GM12878 (cell line): Measurements from ENCODE around the gene MORC4. TPM values are rescaled to one million over a fixed set of nuclear protein-coding genes. Genes with fewer than 3 reads are reported as not detected.

Source experiments
- ATAC-seq: fragments of 200-7000 bp; cut with Tn5 transposase; 3 replicates; pipeline ENCODE4 v1.9.1; 2020; ENCODE audit warnings: mild to moderate bottlenecking, moderate library complexity
- BruUV-seq: library from RNA; stranded (reverse); fragments of 400-500 nt; replicated peaks from 2 replicates; lab custom pipeline; 2021; lab: Mats Ljungman, UMichigan
- CTCF ChIA-PET: fragments of 300-600 bp; sonication (Branson Sonifier 250); formaldehyde crosslinking; extraction: SDS; loops from one replicate; lab custom pipeline; 2021; ENCODE audit warnings: inconsistent platforms; lab: Yijun Ruan, JAX
- POLR2A ChIA-PET: fragments of 350-600 bp; formaldehyde crosslinking; extraction: SDS; loops from one replicate; lab custom pipeline; 2021; ENCODE audit warnings: inconsistent platforms; lab: Charles Lee
- RAD21 ChIA-PET: fragments of 300-600 bp; sonication (Branson Sonifier 250); formaldehyde crosslinking; loops from one replicate; lab custom pipeline; 2023; ENCODE audit warnings: antibody characterized with exemption; ENCODE audit not compliant: unreplicated experiment; lab: Charles Lee
- SMC1A ChIA-PET: fragments of 300-600 bp; sonication (Branson Sonifier 250); formaldehyde crosslinking; loops from one replicate; lab custom pipeline; 2023; ENCODE audit not compliant: unreplicated experiment, uncharacterized antibody; lab: Charles Lee
- DNase-seq: peaks from one replicate; pipeline ENCODE4 v3.0.0-alpha.2; 2011; ENCODE audit warnings: low read depth, low spot score
- FAIRE-seq: peaks from 3 replicates; lab custom pipeline; 2011; peaks lifted over from hg19 to GRCh38; lab: Jason Lieb, UNC
- H2AFZ ChIP-seq: 2 replicates; pipeline ENCODE4 v1.6.0; 2011; ENCODE audit warnings: low read depth, low read length, control low read depth; ENCODE audit not compliant: control insufficient read depth
- H3K27ac ChIP-seq: 2 replicates; pipeline ENCODE4 v1.5.1; 2011; ENCODE audit warnings: control low read depth; ENCODE audit not compliant: control insufficient read depth, insufficient read depth
- H3K27me3 ChIP-seq, 2 experiments: replicated peaks in 1 of 2; 2 replicates each; pipeline versions ENCODE4 v1.6.0 to v1.6.1; 2011; ENCODE audit warnings: low read length in 1 of 2; ENCODE audit not compliant: control insufficient read depth in 2 of 2, insufficient read depth in 2 of 2
- H3K36me3 ChIP-seq, 2 experiments: 2 replicates each; pipeline ENCODE4 v1.5.1; 2011; ENCODE audit warnings: low read length in 1 of 2; ENCODE audit not compliant: control insufficient read depth in 2 of 2, insufficient read depth in 2 of 2
- H3K4me1 ChIP-seq: 2 replicates; pipeline ENCODE4 v1.6.1; 2011; ENCODE audit warnings: mild to moderate bottlenecking, low read length, moderate library complexity, mixed read lengths; ENCODE audit not compliant: control insufficient read depth, insufficient read depth
- H3K4me2 ChIP-seq: 2 replicates; pipeline ENCODE4 v1.6.0; 2011; ENCODE audit warnings: control low read depth; ENCODE audit not compliant: control insufficient read depth, insufficient read depth
- H3K4me3 ChIP-seq: fragments of 200-600 bp; sonication (generic); 2 replicates; pipeline ENCODE4 v1.5.1; 2016
- H3K79me2 ChIP-seq: 2 replicates; pipeline ENCODE4 v1.6.0; 2011; ENCODE audit warnings: low read length; ENCODE audit not compliant: control insufficient read depth, insufficient read depth
- H3K9ac ChIP-seq: 2 replicates; pipeline ENCODE4 v1.8.0; 2011; ENCODE audit warnings: low read length, control low read depth, mixed read lengths; ENCODE audit not compliant: control insufficient read depth, insufficient read depth
- H3K9me3 ChIP-seq: replicated peaks from 3 replicates; pipeline ENCODE4 v1.5.1; 2011; ENCODE audit warnings: mild to moderate bottlenecking, low read length; ENCODE audit not compliant: control insufficient read depth, insufficient read depth
- H4K20me1 ChIP-seq: 2 replicates; pipeline ENCODE4 v1.6.0; 2011; ENCODE audit not compliant: control insufficient read depth, insufficient read depth
- CEBPB ChIP-seq, 2 experiments: fragments of 150-350 bp in 1 of 2; IDR thresholded peaks; 2 replicates each; pipeline ENCODE4 v1.6.1; 2012 to 2014; ENCODE audit warnings: low read depth in 2 of 2, low read length in 2 of 2, borderline replicate concordance in 1 of 2, inconsistent platforms in 1 of 2
- CHD1 ChIP-seq: IDR thresholded peaks from 2 replicates; pipeline ENCODE4 v1.6.1; 2012; ENCODE audit warnings: low read depth, low read length, improper control_type of control experiment
- EP300 ChIP-seq, 2 experiments: fragments of 150-350 bp in 1 of 2; IDR thresholded peaks; 2 replicates each; pipeline ENCODE4 v1.6.1; 2011 to 2012; ENCODE audit warnings: low read depth in 2 of 2, low read length in 2 of 2, borderline replicate concordance in 1 of 2, improper control_type of control experiment in 1 of 2, inconsistent platforms in 1 of 2; ENCODE audit not compliant: control insufficient read depth in 1 of 2
- JUNB ChIP-seq: IDR thresholded peaks from 2 replicates; pipeline ENCODE4 v1.6.1; 2016; ENCODE audit warnings: antibody characterized with exemption, mild to moderate bottlenecking
- JUND ChIP-seq: IDR thresholded peaks from 2 replicates; pipeline ENCODE4 v1.6.1; 2012; ENCODE audit warnings: low read depth, mild to moderate bottlenecking, low read length, improper control_type of control experiment, moderate library complexity
- LARP7 ChIP-seq: fragments of 450-650 bp; IDR thresholded peaks from 2 replicates; pipeline ENCODE4 v1.6.1; 2017; ENCODE audit warnings: mild to moderate bottlenecking
- MEF2A ChIP-seq: IDR thresholded peaks from 2 replicates; pipeline ENCODE4 v1.6.1; 2011; ENCODE audit warnings: low read depth, mild to moderate bottlenecking, low read length, moderate library complexity; ENCODE audit not compliant: insufficient read depth
- POU2F2 ChIP-seq: IDR thresholded peaks from 3 replicates; pipeline ENCODE4 v1.6.1; 2011; ENCODE audit warnings: low read depth, mild to moderate bottlenecking, low read length, borderline replicate concordance
- SMC3 ChIP-seq: IDR thresholded peaks from 2 replicates; pipeline ENCODE4 v1.6.1; 2011; ENCODE audit warnings: low read length, improper control_type of control experiment, borderline replicate concordance
- SP1 ChIP-seq: IDR thresholded peaks from one replicate; pipeline ENCODE4 v1.6.1; 2011; ENCODE audit warnings: low read depth, low read length
- SRF ChIP-seq, 2 experiments: IDR thresholded peaks; 2 replicates each; pipeline ENCODE4 v1.6.1; 2011; ENCODE audit warnings: low read depth in 2 of 2, low read length in 2 of 2, mild to moderate bottlenecking in 1 of 2, moderate library complexity in 1 of 2
- STAT3 ChIP-seq: IDR thresholded peaks from 2 replicates; pipeline ENCODE4 v1.6.1; 2011; ENCODE audit warnings: low read depth, low read length, improper control_type of control experiment
- TAF1 ChIP-seq: IDR thresholded peaks from 2 replicates; pipeline ENCODE4 v1.6.1; 2011; ENCODE audit warnings: mild to moderate bottlenecking, low read depth, low read length, borderline replicate concordance
- ZNF622 ChIP-seq: fragments of 450-650 bp; IDR thresholded peaks from 2 replicates; pipeline ENCODE4 v1.6.1; 2017; ENCODE audit warnings: mild to moderate bottlenecking, inconsistent platforms
- ZSCAN29 ChIP-seq: fragments of 450-650 bp; IDR thresholded peaks from 2 replicates; pipeline ENCODE4 v1.6.1; 2017; ENCODE audit warnings: mild to moderate bottlenecking, moderate library complexity
- WGBS: methylation state at CpG from one replicate; pipeline ENCODE4 v1.1.6; 2016; ENCODE audit warnings: low lambda C conversion rate; ENCODE audit not compliant: insufficient replicate concordance, insufficient coverage; ENCODE audit errors: missing lambda C conversion rate; 5-methylcytosine and 5-hydroxymethylcytosine counted together
- in situ Hi-C: fragments of 300-500 bp; cut with MboI; formaldehyde crosslinking; loops from 9 replicates; pipeline ENCODE4 v1.14.3; 2018; ENCODE audit warnings: mixed read lengths
- intact Hi-C: fragments of 100-400 bp; cut with micrococcal nuclease; formaldehyde crosslinking; loops from one replicate; pipeline ENCODE4 v1.14.2; 2022; ENCODE audit not compliant: unreplicated experiment
- polyA plus RNA-seq, 11 experiments: library from polyadenylated mRNA; depleted of rRNA in 4 of 11; unstranded in 6 of 11; stranded (reverse) in 5 of 11; fragments of >200 nt; fragmentation: Nextera tagmentation in 4 of 11; fragmentation: Illumina TruSeq in 1 of 11; extraction: Ambion mirVana in 4 of 11; extraction: Trizol in 1 of 11; gene quantifications; 1 replicate in 1 of 11; 2 replicates in 10 of 11; pipeline versions ENCODE4 v1.2.1 to v1.2.3, GENCODE V29; 2011 to 2016; ENCODE audit warnings: inconsistent platforms in 2 of 11, missing spikeins in 2 of 11, low read depth in 1 of 11
- total RNA-seq, 4 experiments: library from RNA; depleted of rRNA in 3 of 4; stranded (reverse); fragments of >200 nt in 3 of 4; fragmentation: Illumina TruSeq in 1 of 4; extraction: Trizol in 1 of 4; gene quantifications; 2 replicates each; pipeline versions ENCODE4 v1.2.1 to v1.2.3, GENCODE V29; 2013 to 2021
- TF ChIP-seq, protein P1 (sequence below): fragments of 450-650 bp; IDR thresholded peaks from 2 replicates; pipeline ENCODE4 v1.6.1; 2018; ENCODE audit warnings: mild to moderate bottlenecking, low read depth, moderate library complexity; ENCODE audit not compliant: partially characterized antibody

The MORC4 gene
- total and polyA plus RNA-seq, 10 of the 15 experiments (the other 5 are each of a cell fraction or from before 2014, with no cell fraction given), result 0.03 to 0.65 (median 0.26) TPM

DNA sequence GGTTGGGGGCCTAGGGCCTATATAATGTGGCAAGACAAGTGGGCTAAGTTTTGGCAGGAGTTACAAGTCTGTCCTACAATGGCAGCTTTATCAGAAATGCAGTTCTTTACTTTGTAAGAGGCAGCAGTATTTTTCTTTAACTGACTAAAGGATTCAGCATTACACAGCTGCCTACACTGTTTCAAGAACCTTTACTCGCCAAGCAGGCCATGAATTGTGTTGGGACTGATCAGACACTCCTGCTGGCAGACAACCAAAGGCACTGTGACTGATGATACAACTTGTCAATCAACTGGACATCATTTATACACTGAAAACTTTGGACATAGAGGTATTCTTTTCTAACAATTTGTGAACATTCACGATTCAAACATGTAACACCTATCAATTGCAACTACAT lies 4.3 kb downstream of the MORC4 start:
- POLR2A ChIA-PET, result no interaction called here
- intact Hi-C loops, result no loop called here
- RAD21 ChIA-PET, result no interaction called here
- Histone ChIP-seq H4K20me1 (no peaks in the 10 kb centered on the region), H2AFZ (no peak overlapping the region), H3K27ac (no peak overlapping the region), H3K9ac (no peak overlapping the region), H3K4me2 (no peak overlapping the region), H3K4me1 (no peaks in the 10 kb centered on the region), H3K36me3 (no peaks in the 10 kb centered on the region), H3K9me3 (no peaks in the 10 kb centered on the region; the same call in 2 of the 3 replicates), H3K79me2 (no peaks in the 10 kb centered on the region), H3K27me3 (no peaks in the 10 kb centered on the region), H3K4me3 (no peak overlapping the region)
- BruUV-seq, result no TSS peak
- no peak for FAIRE-seq
- SMC1A ChIA-PET, result interaction anchor here (0.6 kb wide), 2 partner anchors 10 to 545 kb away, joined by 3 read pairs; no protein-coding TSS in a partner anchor
- in situ Hi-C loops, result no loop called here
- DNase-seq, result no peak
- TF ChIP-seq TAF1, result no peak
- no peak for TF ChIP-seq SMC3
- no peak for TF ChIP-seq POU2F2
- no peak for TF ChIP-seq ZNF622
- no peak for TF ChIP-seq ZSCAN29
- no peak for TF ChIP-seq JUND
- TF ChIP-seq, protein P1, sequence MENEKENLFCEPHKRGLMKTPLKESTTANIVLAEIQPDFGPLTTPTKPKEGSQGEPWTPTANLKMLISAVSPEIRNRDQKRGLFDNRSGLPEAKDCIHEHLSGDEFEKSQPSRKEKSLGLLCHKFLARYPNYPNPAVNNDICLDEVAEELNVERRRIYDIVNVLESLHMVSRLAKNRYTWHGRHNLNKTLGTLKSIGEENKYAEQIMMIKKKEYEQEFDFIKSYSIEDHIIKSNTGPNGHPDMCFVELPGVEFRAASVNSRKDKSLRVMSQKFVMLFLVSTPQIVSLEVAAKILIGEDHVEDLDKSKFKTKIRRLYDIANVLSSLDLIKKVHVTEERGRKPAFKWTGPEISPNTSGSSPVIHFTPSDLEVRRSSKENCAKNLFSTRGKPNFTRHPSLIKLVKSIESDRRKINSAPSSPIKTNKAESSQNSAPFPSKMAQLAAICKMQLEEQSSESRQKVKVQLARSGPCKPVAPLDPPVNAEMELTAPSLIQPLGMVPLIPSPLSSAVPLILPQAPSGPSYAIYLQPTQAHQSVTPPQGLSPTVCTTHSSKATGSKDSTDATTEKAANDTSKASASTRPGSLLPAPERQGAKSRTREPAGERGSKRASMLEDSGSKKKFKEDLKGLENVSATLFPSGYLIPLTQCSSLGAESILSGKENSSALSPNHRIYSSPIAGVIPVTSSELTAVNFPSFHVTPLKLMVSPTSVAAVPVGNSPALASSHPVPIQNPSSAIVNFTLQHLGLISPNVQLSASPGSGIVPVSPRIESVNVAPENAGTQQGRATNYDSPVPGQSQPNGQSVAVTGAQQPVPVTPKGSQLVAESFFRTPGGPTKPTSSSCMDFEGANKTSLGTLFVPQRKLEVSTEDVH, result no peak
- TF ChIP-seq CEBPB (IDR thresholded peaks at IDR 0.05; ENCODE audit: borderline replicate concordance in 1 of 2, low read depth in 2 of 2, low read length in 2 of 2), result no peak
- no peak for TF ChIP-seq CHD1
- TF ChIP-seq STAT3, result no peak
- no peak for TF ChIP-seq EP300 (IDR thresholded peaks at IDR 0.05; ENCODE audit: borderline replicate concordance in 1 of 2, control insufficient read depth in 1 of 2, low read depth in 2 of 2, low read length in 2 of 2)
- no peak for TF ChIP-seq SP1
- TF ChIP-seq SRF (IDR thresholded peaks at IDR 0.05; ENCODE audit: low read depth in 2 of 2, low read length in 2 of 2), result no peak
- TF ChIP-seq LARP7, result no peak
- no peak for TF ChIP-seq JUNB
- TF ChIP-seq MEF2A, result no peak
- no peak for ATAC-seq
- CTCF ChIA-PET, result interaction anchor here (1.4 kb wide), 1 partner anchor 97 kb away, joined by 4 read pairs; no protein-coding TSS in a partner anchor
- WGBS, result 13% methylated on average over 2 of the region's 2 CpGs
